ENCODE data around the gene UTF1. TPM values are rescaled to one million over a fixed set of nuclear protein-coding genes. Genes with fewer than 3 reads are reported as not detected.
A peak's percentile ranks its signal among the peaks of the same experiment; 100 is the strongest.

The UTF1 gene
- total and polyA plus RNA-seq, 2 donors (not counting 1 experiment from before 2014, with no cell fraction given) = 0.10 to 0.25 TPM

GRCh38 chr10:133258818-133259601, 29.0 kb downstream of the UTF1 start:
- H4K20me1 ChIP-seq (ENCODE audit: control insufficient read depth, insufficient read depth, low read length, poor library complexity, severe bottlenecking) = no peaks in the 10 kb centered on the region
- peak overlapping the region; percentile 34 to 60 for H3K27ac ChIP-seq (ENCODE audit: low read length in 2 of 2)
- peak overlapping the region; percentile 87 for H2AFZ ChIP-seq (ENCODE audit: insufficient read depth, low read depth, low read length, poor library complexity, severe bottlenecking)
- H3K9me3 ChIP-seq (ENCODE audit: control extremely low read depth in 1 of 3, control insufficient read depth in 2 of 3, insufficient read depth in 1 of 3, low read length in 2 of 3) = no peaks in the 10 kb centered on the region
- no peak overlapping the region for H3K9ac ChIP-seq (ENCODE audit: low read length)
- no peaks in the 10 kb centered on the region for H3K79me2 ChIP-seq (ENCODE audit: control insufficient read depth, insufficient read depth, low read length)
- ChIA-PET POLR2A (interaction anchor here (2.1 to 3.5 kb wide), 2 partner anchors 17 to 19 kb away, joined by 10 to 12 read pairs; partner anchors contain the start of gene ADAM8), CTCF (interaction anchor here (1.0 to 8.9 kb wide), 10 partner anchors 16 to 131 kb away, joined by 3 to 80 read pairs (median 10); partner anchors contain the start of gene ADAM8)
- H3K4me2 ChIP-seq (replicated peaks; ENCODE audit: low read depth, low read length, poor library complexity, severe bottlenecking) = peak overlapping the region; percentile 86
- H3K9me3 Mint-ChIP-seq (ENCODE audit: insufficient read depth) = no peaks in the 10 kb centered on the region
- no peaks in the 10 kb centered on the region for H3K27me3 Mint-ChIP-seq
- H3K27me3 ChIP-seq (replicated peaks in 1 of 4; ENCODE audit: control extremely low read depth in 1 of 4, control insufficient read depth in 3 of 4, insufficient read depth in 4 of 4, low read length in 3 of 4) = no peaks in the 10 kb centered on the region
- H3K4me1 ChIP-seq (ENCODE audit: control insufficient read depth in 2 of 2, insufficient read depth in 2 of 2, low read length in 2 of 2) = peaks cover 53 to 65% of the 10 kb centered on the region in 2 donors
- WGBS (ENCODE audit: insufficient coverage) = 3% methylated on average over 24 of the region's 24 CpGs
- no peak overlapping the region for H3K4me3 ChIP-seq (ENCODE audit: control extremely low read depth in 1 of 5, extremely low read depth in 1 of 5, insufficient read depth in 1 of 5, low read depth in 2 of 5, low read length in 4 of 5)
- H3K4me1 Mint-ChIP-seq = peaks cover 57% of the 10 kb centered on the region
- H3K36me3 ChIP-seq (replicated peaks in 1 of 2; ENCODE audit: control extremely low read depth in 1 of 2, control insufficient read depth in 1 of 2, extremely low read depth in 1 of 2, insufficient read depth in 2 of 2, low read length in 1 of 2) = peaks cover 0 to 8% of the 10 kb centered on the region in 2 experiments
- peak; percentile 62 for DNase-seq
- H3K27ac Mint-ChIP-seq = peak overlapping the region; percentile 92
- intact Hi-C loops (cut with micrococcal nuclease) = loop anchor here (2.0 kb wide), 2 partner anchors 18 to 50 kb away; partner anchors contain the start of genes TUBGCP2 and ZNF511
- TF ChIP-seq CTCF (IDR thresholded peaks at IDR 0.05) (no peak), EZH2 (IDR thresholded peaks at IDR 0.05; ENCODE audit: borderline replicate concordance, insufficient read depth, low read depth, low read length, poor library complexity, severe bottlenecking) (no peak)
- H3K4me3 Mint-ChIP-seq = peak overlapping the region; percentile 89
- ATAC-seq (ENCODE audit: low read depth) = no peak

- H3K27me3 Mint-ChIP-seq = no peaks in the 10 kb centered on the region
- peaks cover 58 to 71% of the 10 kb centered on the region in 2 donors for H3K4me1 ChIP-seq (ENCODE audit: control insufficient read depth in 2 of 2, insufficient read depth in 2 of 2, low read length in 2 of 2)
- H3K9me3 ChIP-seq (ENCODE audit: control extremely low read depth in 1 of 3, control insufficient read depth in 2 of 3, insufficient read depth in 1 of 3, low read length in 2 of 3) = no peaks in the 10 kb centered on the region
- H3K9me3 Mint-ChIP-seq (ENCODE audit: insufficient read depth) = no peaks in the 10 kb centered on the region
- no peak overlapping the region for H3K9ac ChIP-seq (ENCODE audit: low read length)
- ATAC-seq (ENCODE audit: low read depth) (no peak), DNase-seq (no peak)
- peaks cover 0 to 8% of the 10 kb centered on the region in 2 experiments for H3K36me3 ChIP-seq (replicated peaks in 1 of 2; ENCODE audit: control extremely low read depth in 1 of 2, control insufficient read depth in 1 of 2, extremely low read depth in 1 of 2, insufficient read depth in 2 of 2, low read length in 1 of 2)
- no peaks in the 10 kb centered on the region for H4K20me1 ChIP-seq (ENCODE audit: control insufficient read depth, insufficient read depth, low read length, poor library complexity, severe bottlenecking)
- H3K27ac ChIP-seq (ENCODE audit: low read length in 2 of 2) = peak overlapping the region; percentile 34 to 60
- H3K27ac Mint-ChIP-seq = peak overlapping the region; percentile 92
- ChIA-PET CTCF (interaction anchor here (1.0 to 8.9 kb wide), 5 partner anchors 16 to 130 kb away, joined by 3 to 80 read pairs (median 15); partner anchors contain the start of gene ADAM8), POLR2A (no interaction called here)
- peak overlapping the region; percentile 89 for H3K4me3 Mint-ChIP-seq
- peak overlapping the region; percentile 86 for H3K4me2 ChIP-seq (replicated peaks; ENCODE audit: low read depth, low read length, poor library complexity, severe bottlenecking)
- H3K27me3 ChIP-seq (replicated peaks in 1 of 4; ENCODE audit: control extremely low read depth in 1 of 4, control insufficient read depth in 3 of 4, insufficient read depth in 4 of 4, low read length in 3 of 4) = no peaks in the 10 kb centered on the region
- H3K4me3 ChIP-seq (ENCODE audit: control extremely low read depth in 1 of 5, extremely low read depth in 1 of 5, insufficient read depth in 1 of 5, low read depth in 2 of 5, low read length in 4 of 5) = no peak overlapping the region
- no peak for TF ChIP-seq EZH2 (IDR thresholded peaks at IDR 0.05; ENCODE audit: borderline replicate concordance, insufficient read depth, low read depth, low read length, poor library complexity, severe bottlenecking)
- no peak for TF ChIP-seq CTCF (IDR thresholded peaks at IDR 0.05)
- peak overlapping the region; percentile 87 for H2AFZ ChIP-seq (ENCODE audit: insufficient read depth, low read depth, low read length, poor library complexity, severe bottlenecking)
- intact Hi-C loops (cut with micrococcal nuclease) = loop anchor here (2.0 kb wide), 2 partner anchors 19 to 49 kb away; partner anchors contain the start of genes TUBGCP2 and ZNF511
- H3K79me2 ChIP-seq (ENCODE audit: control insufficient read depth, insufficient read depth, low read length) = no peaks in the 10 kb centered on the region
- peaks cover 63% of the 10 kb centered on the region for H3K4me1 Mint-ChIP-seq
- WGBS (ENCODE audit: insufficient coverage) = 37% methylated on average over 12 of the region's 12 CpGs
These were observed 29.6 kb downstream of the UTF1 start for GRCh38 chr10:133259602-133259989.
